Progenitor cell of endocrine pancreas (in vitro differentiated cells): ENCODE measurements around the gene RBM17. TPM values are rescaled to one million over a fixed set of nuclear protein-coding genes. Genes with fewer than 3 reads are reported as not detected.
A peak's percentile ranks its signal among the peaks of the same experiment; 100 is the strongest.
"Not testable (repeated sequence)": the region's sequence is repeated elsewhere in the genome, so short reads cannot be mapped to it uniquely, and the experiment has no call there.

Experiments used
- DNase-seq: peaks from one replicate; pipeline ENCODE4 v3.0.0; 2021; ENCODE audit warnings: low spot score; ENCODE audit not compliant: unreplicated experiment
- H3K27ac Mint-ChIP-seq: 2 replicates; pipeline ENCODE4 v1.8.0; 2021; ENCODE audit warnings: mild to moderate bottlenecking, moderate library complexity, mixed read lengths
- H3K27me3 Mint-ChIP-seq: 2 replicates; pipeline ENCODE4 v1.8.0; 2021; ENCODE audit warnings: mixed read lengths
- H3K36me3 Mint-ChIP-seq: 2 replicates; pipeline ENCODE4 v1.8.0; 2022; ENCODE audit warnings: mixed read lengths; ENCODE audit not compliant: insufficient read depth
- H3K4me1 Mint-ChIP-seq: 2 replicates; pipeline ENCODE4 v1.8.0; 2021; ENCODE audit warnings: low read depth, mixed read lengths
- H3K4me3 Mint-ChIP-seq: 2 replicates; pipeline ENCODE4 v1.8.0; 2021; ENCODE audit warnings: low read depth, mild to moderate bottlenecking, moderate library complexity, mixed read lengths
- H3K9me3 Mint-ChIP-seq: 2 replicates; pipeline ENCODE4 v1.8.0; 2021; ENCODE audit warnings: low read depth, mixed read lengths
- CTCF ChIP-seq: fragments of 200-600 bp; sonication (generic); IDR thresholded peaks from one replicate; pipeline ENCODE4 v1.5.0; 2021; ENCODE audit warnings: antibody characterized with exemption, mild to moderate bottlenecking; ENCODE audit not compliant: unreplicated experiment
- total RNA-seq: library from RNA; stranded (reverse); gene quantifications from 2 replicates; pipeline ENCODE4 v1.2.1, GENCODE V29; 2021

Gene RBM17
- total RNA-seq, 1 donor from 2014 or later = 122 TPM

- no peak for TF ChIP-seq CTCF
- Mint-ChIP-seq H3K4me1 (peaks cover 8% of the 10 kb centered on the region), H3K9me3 (no peaks in the 10 kb centered on the region), H3K27me3 (peaks cover 33% of the 10 kb centered on the region), H3K27ac (no peak overlapping the region), H3K4me3 (no peak overlapping the region), H3K36me3 (no peaks in the 10 kb centered on the region)
- no peak for DNase-seq
Observed at GRCh38 chr10:6140965-6141295, 52.1 kb downstream of the RBM17 start.

- Mint-ChIP-seq H3K27ac (no peak overlapping the region), H3K4me3 (no peak overlapping the region), H3K27me3 (peaks cover 35% of the 10 kb centered on the region)
Observed at GRCh38 chr10:6141296-6142151, 52.7 kb downstream of the RBM17 start.

GRCh38 chr10:6142186-6142585 lies 53.4 kb downstream of the RBM17 start:
- Mint-ChIP-seq H3K27me3 (peaks cover 35% of the 10 kb centered on the region), H3K4me1 (peaks cover 11% of the 10 kb centered on the region)
- H3K27ac Mint-ChIP-seq, H3K36me3 Mint-ChIP-seq, H3K4me3 Mint-ChIP-seq, H3K9me3 Mint-ChIP-seq, DNase-seq: not testable (repeated sequence)

More at GRCh38 chr10:6141296-6142151, 52.7 kb downstream of the RBM17 start:
- no peak for TF ChIP-seq CTCF
- Mint-ChIP-seq H3K4me1 (peaks cover 9% of the 10 kb centered on the region), H3K36me3 (no peaks in the 10 kb centered on the region), H3K9me3 (no peaks in the 10 kb centered on the region)
- no peak for DNase-seq

- DNase-seq = no peak
- peaks cover 40% of the 10 kb centered on the region for H3K27me3 Mint-ChIP-seq
- no peak overlapping the region for H3K27ac Mint-ChIP-seq
- H3K4me1 Mint-ChIP-seq = peaks cover 11% of the 10 kb centered on the region
- H3K36me3 Mint-ChIP-seq = no peaks in the 10 kb centered on the region
- no peak for TF ChIP-seq CTCF
- H3K4me3 Mint-ChIP-seq = no peak overlapping the region
- H3K9me3 Mint-ChIP-seq = no peaks in the 10 kb centered on the region
Observed at GRCh38 chr10:6142644-6143043, 53.8 kb downstream of the RBM17 start.

- no peak for DNase-seq
- H3K36me3 Mint-ChIP-seq = no peaks in the 10 kb centered on the region
- peaks cover 11% of the 10 kb centered on the region for H3K4me1 Mint-ChIP-seq
- no peak overlapping the region for H3K27ac Mint-ChIP-seq
- TF ChIP-seq CTCF = no peak
- H3K4me3 Mint-ChIP-seq = peak overlapping the region; percentile 27
- no peaks in the 10 kb centered on the region for H3K9me3 Mint-ChIP-seq
- H3K27me3 Mint-ChIP-seq = peaks cover 39% of the 10 kb centered on the region
Observed at GRCh38 chr10:6143181-6143580, 54.3 kb downstream of the RBM17 start.
